Measurements from ENCODE around the gene ATP2B2. TPM values are rescaled to one million over a fixed set of nuclear protein-coding genes. Genes with fewer than 3 reads are reported as not detected.

Gene ATP2B2
- total and polyA plus RNA-seq, 2 of the 8 experiments (the other 6 are each of a cell fraction or from before 2014, with no cell fraction given), result 0.14 to 1.2 TPM

DNA sequence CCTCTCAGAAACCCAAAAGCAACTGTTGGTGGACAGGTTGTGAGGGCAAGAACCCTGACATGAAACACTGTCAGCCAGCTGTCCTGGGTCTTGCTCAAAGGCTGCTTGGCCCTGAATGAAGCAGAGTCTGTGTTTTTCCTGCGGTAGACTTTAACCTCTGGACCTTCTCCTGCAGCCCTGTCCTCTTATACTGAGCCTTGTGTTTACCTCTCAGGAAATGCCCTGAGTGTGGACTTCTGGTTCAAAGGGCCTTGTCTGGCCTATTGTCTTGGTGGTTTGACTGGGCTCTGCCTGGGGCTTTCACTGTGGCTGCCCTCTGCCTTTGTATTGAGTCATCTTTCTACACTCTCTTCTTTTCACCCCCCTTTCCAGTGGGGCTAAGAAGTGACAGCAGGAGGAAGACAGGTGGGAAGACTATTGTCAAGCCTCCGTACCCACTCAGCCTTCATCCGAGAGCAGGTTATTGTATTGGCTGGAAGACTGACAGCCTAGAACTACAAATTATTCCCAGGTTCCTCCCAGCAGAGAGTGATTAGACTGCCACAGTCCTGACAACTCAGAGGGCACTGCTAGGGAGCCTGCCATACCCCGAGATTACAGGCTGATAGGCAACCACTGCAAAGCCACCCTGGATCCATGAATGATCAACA, 187.9 kb downstream of the ATP2B2 start (continued):
- no peak for TF ChIP-seq EZH2 (IDR thresholded peaks at IDR 0.05; ENCODE audit: low read depth, low read length, severe bottlenecking)

Data from H1 (cell line).